GM19238 (cell line): Measurements from ENCODE around the gene TECTB.
A peak's percentile ranks its signal among the peaks of the same experiment; 100 is the strongest.

Source experiments
- DNase-seq: peaks from one replicate; pipeline ENCODE4 v3.0.0; 2011; ENCODE audit warnings: low spot score; ENCODE audit not compliant: insufficient read length

Gene TECTB

DNA sequence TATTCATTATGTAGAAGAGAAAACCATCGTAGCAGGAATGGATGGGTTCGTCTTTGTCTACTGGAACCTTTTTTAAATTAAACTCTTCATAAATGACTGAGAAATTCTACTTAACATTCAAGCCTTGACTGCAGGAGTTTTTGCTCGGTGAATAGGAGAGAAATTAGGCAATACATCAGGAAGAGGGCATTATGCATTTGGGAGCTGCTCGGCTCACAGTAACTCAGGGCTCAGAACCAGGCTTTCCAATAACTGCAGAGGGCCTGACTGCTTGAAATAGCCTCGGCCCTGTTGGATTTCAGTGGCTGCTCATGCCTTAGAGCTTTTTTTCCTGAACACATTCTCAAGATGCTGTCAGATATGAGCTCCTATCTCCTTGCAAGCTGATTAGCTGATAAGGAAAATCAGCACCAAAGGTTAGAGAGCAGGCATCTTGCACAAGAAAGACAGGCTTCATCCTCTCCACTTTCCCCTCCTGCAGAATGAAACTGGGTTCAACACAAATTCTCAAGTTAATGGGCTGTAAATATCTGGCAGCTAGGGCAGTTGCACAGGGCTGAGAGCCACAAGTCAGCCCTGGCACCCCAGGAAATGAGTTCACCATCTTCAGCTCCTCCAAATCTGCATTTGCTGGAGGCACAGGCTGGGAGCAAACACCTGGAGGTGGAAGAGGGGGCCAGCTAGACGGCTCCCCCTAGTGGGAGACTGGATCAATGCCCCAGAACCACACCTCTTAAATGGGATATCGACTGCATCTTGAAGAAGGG lies 24.3 kb downstream of the TECTB start:
- DNase-seq, result peak; percentile 44

DNA sequence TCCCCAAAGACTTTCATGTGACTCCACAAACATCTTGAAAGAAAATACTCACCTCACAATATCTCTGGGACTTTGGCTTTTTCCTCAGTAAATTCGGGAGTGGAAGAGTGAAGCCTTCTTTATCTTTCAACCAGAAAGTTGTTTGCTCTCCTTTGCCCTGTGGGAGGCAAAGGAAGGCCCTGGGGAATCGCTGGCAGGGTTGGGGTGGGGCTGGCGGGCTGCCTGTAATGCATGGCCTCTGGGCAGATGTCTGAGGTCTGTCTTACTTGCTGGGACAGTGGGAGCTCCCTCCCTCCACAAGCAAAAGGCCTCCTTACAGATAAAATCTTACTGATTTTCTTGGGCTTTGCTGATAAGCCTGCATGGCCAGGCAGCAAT lies 24.9 kb downstream of the TECTB start:
- no peak for DNase-seq

DNA sequence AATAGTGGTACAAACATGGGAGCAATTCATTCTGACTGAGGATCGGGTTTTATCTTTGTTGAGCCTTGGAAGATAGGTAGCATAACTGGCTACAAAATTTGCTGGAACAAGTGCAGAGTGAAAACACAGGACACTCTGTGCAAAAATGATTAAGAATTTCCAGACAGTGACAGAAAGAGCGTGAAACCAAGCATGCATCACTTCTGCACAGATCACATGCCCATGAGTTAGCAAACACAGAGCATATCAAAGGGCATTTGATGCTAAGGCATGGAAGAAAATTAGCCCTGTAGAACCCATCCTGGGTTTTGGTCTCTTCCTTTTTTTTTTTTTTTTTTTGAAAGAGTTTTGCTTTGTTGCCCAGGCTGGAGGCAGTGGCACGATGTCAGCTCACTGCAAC lies 28.3 kb downstream of the TECTB start:
- DNase-seq, result no peak

DNA sequence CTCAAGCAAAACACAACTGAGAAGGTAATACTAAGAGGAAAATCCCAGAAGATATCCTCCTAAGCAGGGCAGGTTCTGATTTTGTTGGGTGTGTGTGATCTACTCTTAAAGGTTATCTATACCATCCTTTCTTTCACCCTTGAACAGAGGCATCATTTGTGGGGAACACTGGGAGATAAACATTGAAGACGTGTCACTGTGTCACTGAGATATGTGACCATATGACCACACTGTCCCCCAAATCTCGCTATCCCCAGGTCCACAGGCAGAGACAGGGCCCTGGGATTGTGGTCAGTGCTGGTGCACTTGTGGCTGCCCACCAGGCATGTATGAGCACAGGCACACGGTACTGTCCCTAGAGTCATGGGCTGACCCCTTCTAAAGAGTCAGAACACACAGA lies 30.0 kb downstream of the TECTB start:
- DNase-seq, result no peak

DNA sequence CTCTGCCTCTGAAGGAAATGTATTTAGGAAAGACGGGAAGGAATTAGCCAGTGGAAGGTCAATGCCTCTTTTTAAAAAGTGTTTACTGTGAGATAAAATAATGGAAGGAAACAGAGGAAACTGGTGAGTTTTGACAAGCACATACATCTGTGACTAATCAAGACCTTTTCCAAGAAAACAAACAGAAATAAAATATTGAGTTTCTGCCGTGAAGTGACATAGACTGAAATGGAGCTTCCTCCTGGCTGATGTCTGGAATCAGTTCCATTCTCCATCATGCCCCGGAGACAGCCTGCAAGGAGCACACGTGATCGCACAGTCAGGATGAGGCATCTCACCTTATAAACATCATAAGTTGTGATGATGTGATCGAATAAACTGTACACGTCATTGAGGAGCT lies 30.7 kb downstream of the TECTB start:
- no peak for DNase-seq

DNA sequence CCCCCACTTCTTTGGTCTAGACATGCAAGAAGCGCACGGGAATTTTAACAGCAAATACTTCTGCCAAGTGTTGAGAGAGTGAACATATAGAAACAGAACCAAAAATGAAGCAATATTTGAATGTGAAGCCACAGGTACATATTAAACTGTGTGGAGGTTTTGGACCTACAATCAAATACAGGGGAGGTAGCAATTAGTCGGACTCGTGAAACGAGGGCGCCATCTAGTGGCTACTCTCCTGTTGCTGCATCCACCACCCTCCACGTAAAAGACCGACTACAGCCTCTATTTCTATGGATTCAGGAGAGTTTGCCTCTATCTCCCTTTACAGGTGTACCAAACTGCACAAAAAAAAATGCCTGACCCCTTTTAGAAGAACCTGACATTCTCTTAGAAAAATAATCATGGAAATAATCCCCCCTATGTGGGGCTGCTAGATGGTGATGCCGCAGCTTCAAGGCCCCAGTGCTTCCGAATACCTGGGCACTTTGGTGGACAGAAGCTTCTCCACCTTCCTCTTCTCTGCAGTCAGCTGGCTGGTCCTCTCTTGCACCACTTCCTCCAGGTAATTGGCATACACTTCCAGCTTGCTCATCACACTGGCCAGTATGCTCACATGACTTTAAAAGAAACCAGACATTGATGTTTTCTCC lies 31.7 kb downstream of the TECTB start:
- DNase-seq, result peak; percentile 50

DNA sequence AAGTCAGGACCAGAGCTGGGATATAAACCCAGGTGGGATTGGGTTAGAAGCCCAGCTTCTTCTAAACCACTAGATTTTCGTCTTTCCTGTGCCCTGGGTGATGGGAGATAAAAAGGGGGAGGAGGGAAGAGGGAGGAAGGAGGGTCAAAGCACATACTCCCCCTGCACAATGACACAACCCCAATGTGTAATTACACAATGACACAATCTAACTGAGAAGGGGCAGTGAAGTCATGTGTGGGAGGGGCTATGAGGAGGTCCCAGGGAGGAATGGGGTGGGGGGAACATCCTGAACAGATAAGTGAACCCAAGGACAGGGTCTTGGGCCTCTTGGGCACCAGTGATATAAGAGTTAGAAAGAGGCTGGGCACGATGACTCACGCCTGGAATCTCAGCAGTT lies 44.5 kb downstream of the TECTB start:
- no peak for DNase-seq

DNA sequence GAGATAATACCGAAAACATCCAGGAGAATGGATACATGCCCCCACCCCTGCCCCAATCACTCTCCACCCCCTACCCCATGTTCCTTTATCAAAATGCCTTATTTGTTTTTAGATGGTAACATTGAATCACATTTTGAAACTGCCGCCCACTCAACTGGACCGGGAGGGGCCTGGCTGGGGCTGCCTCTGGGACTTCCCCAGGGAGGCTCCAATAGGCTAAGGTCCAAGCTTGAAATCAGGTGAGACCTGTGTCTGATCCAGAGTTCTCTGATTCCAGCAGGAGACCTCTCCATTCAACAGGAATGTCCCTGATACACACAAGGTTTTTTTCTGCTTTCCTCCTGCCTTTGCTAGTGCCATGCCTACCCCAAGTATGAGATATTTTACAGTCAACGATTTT lies 47.0 kb downstream of the TECTB start:
- DNase-seq, result no peak

DNA sequence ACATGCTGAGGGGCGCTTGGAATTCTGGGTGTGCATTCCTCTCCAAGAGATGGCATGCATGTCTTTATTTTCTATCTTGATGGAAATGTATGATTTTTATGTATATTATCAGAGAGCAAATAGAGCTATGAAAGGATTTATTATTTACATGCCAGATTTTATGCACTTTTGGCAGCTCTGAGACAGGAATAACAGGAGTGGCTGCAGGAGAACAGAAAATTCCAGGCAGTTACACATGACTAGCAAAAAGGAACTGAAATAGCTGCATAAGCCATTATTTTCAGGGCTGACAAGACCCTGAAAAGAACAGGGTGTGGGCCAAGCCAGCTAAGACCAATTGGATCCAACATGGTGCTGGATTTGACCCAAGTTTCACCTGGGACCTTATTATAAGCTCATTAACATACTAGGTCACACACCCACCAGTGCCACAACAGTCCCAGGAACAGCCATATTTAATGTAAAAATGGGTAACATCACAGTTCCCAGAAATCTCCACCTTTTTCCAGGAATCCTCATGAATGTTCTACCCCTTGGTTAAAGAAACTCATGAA lies 47.5 kb downstream of the TECTB start:
- DNase-seq, result no peak

DNA sequence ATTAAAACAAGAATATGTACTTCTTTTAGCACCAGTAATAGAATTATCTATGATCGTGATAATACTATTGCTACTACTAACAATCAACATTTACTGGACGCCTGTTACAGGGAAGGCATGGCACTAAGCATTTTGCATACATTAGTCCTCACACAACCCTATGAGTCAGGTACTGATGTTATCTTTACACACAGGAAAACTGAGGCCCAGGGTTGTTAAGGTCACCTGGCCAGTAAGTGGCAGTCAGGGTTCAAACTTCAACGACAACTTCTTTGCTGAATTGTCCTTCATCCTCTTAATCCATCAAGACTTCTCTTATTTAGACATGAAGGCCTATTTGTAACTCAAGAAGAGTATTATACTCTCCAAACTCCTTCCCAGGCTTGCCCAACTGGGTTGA lies 48.8 kb downstream of the TECTB start:
- DNase-seq, result no peak

DNA sequence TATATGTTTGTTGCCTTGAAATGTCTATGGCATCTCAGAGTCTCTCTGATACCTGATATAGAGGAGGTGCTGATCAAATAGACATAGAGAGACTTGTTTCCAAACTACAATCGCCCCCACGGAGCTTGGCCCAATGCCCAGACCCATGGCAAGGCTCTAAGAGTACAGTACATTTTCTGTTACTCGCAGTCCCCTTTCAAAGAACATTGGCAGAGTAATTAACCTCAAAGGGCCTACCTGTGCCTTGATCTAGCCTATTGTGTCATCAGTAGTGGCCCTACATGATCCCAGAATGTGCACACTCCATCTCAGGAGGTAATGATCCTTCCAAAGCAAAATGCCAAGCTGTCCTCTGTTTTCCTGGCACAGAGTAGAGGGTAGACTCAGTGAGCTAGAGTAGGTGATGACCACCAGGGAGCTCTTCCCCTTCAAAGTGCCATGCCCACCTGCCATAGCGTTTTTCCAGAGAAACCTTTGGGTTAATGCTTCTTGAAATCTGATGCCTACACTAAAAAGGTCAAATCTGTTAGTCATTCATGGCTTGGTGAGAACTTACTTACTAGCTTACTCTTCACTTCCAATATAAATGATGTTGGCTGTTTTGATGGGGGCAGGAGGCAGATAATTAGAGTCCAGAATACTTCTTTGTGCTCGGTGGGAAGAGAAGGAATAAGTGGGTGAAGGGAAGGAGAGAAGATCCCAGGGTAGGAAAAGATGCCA lies 49.5 kb downstream of the TECTB start:
- DNase-seq, result no peak

DNA sequence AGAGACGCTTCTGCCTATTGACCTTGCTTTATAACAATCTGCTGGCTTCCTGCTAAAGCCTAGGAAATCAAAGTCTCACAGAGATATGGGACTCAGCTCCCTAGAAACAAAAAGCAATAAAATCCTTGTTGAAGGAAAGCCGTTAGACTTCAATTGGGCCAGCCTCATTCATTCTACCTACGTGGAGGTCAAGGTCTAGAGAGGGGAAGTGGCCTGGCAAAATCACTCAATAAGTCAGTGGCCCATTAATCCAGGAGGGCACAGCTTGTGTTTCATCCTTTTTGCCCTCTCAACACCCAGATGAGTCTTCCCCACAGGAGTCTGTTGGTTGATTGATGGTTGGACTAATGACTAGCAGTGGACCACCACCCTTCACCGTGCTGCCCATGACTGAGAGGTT lies 50.3 kb downstream of the TECTB start:
- no peak for DNase-seq

DNA sequence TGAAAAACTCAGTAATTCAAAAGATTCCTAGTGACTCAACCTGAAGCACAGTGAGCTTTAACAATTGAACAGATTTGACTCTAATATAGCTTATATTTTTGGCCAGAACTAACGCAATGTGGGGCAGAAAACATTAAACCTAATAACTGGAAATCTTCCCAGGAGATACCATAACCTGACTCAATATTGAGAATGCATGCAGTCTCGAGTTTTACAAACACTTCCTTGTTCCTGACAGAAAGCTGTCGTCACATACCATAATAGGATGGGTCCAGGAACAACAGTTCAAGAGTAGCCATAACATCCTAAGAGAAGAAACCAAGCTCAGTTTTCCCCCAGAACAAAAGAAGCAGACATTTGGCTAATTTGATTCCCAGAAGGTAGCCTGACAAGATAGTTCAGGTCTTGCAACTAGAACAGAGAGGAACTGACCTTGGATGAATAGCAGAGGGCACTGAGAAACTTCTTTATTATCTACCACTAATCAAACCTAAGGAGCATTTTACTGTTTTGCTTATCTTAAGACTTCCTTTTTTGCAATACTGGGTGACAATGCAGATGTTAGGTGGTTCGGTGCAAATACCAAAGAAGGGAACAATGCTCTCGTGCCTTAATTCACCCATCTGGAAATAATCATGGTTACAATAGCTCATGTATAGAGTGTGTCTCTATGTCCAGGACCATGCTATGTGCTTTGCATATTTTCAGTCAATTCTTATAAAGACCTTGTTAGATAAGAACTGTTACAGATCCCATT lies 52.1 kb downstream of the TECTB start:
- DNase-seq, result no peak

DNA sequence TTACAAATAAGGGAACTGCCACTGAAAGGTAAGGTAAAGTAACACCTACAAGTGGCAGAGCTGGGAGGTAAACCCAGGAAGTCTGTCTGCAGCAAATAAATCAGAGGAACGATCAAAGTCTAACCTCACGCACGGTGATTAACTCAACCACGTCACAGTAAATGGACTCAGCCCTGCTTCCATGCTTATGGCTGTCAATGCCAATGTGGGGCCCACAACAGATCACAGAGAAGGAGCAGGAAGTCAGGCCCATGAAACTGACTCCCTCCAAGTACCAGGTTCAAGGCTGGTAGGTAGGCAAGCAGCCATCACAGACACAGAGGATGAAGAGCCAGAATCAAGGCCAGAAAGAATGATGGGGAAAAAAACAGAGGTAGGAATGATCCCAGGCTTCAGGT lies 52.7 kb downstream of the TECTB start:
- DNase-seq, result no peak

DNA sequence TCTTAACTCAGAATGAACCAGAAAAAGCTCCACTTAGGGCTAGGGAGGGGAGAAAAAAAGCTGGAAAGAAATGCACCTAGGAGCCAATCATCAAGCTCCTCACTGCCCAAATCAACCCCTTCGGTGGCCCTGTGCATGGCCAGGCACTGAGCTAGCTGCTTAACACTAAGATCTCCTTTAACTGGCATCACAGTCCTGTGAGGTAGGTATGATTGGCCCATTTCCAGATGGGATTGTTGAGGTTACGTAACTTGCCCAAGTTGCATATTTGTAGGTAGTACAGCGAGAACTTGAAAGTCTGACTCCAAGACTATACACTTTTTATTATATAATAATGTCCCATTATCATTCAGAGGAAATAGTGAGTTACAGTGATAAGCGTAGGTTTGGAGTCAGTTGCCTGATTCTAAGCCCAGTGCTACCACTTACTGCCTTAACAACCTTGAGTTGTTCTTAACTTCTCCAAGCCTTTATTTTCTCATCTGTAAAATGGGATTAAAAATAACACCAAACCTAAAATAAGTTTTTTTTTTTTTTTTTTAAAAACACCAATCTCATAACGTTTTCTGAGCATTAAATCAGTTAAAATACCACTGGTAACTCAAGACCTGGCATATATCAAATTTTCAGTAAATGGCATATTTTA lies 53.5 kb downstream of the TECTB start:
- DNase-seq, result no peak

DNA sequence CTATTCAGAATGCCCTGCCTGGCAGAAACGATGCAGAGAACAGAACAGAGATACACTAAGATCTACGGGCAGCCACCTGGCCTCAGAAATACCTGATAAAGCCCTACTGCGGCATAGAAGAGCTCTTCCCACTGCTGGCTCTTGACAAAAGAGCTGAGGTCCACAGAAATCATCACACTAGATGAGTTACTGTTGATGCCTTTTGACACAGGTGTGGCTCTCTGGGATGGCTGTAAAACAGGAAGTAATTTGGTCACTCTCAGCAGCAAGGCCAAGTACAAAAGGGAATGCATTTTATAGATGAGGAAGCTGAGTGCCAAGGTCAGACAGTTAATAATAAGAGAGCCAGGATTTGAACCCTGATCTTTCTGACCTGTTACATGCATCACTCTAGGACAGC lies 55.8 kb downstream of the TECTB start:
- no peak for DNase-seq

DNA sequence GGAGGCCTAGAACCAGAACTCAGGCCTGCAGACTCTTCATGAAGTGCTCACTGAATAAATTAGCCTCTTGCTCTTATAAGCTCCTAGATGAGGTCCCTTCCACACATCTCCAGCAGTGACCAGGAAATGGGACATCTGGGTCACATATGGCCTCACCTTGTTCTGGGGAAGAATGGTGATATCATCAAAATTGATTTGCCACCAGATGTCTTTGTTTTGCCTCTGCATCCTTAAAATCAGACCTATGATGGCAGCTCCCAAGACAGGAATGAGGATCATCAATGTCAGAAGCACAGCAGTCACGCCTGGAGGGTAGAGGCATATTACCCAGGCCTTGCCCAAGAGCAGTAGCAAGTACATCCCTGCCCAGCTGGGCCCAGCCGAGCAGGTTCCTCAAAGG lies 57.4 kb downstream of the TECTB start:
- DNase-seq, result no peak

DNA sequence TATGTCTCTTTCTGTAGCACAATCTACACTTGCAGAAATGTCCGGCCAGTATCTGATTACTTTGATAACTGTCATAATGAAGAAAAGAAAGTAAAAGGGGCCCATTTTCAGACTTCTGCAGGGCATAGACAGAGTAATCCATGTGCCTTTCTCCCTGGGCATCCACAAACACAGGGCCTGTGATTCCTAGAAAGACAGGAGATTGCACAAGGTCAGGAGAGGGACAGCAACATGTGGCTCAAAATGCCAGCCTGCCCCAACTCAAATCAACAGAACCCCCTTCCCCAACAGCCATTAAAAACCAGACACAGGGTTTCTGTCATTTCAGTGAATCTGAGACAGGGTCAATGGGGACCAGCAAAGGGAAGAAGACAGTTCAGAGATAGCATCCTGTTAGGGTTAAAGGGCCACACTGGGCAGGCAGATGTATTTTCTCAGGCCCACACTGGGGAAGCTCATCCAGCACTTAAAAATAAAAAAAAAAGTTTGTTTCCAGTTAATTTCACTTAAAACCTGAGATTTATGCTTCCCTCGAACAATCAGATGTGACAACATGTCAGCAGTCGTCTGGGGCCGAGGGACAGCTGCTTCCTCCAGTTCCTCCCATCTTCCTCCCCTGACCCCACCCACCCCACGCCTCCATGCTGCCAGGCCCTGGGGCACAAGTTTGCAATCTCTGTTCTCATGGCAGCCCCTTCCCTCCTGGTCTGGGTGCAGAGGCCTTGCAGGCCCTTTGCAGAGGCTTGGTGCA lies 60.0 kb downstream of the TECTB start:
- no peak for DNase-seq

DNA sequence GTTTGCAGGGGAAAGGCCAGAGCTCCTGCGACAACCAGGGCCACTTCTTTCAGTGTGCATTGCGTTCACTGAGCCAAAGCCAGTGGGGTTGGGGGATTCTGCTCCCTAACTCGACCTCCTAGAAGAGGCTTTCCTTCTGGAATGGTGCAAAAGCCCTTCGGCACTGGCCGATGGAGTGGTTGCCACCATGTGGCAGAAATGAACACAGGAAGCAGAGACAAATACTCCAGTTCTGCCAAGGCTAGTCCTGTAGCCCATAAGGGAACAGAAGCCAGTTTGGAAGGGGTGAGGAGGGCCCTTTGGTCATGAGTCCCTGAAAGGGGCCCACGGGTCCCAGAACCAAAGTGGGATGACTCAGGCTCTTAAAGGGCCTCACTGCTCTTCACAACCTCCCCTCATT lies 61.1 kb downstream of the TECTB start:
- DNase-seq, result no peak

DNA sequence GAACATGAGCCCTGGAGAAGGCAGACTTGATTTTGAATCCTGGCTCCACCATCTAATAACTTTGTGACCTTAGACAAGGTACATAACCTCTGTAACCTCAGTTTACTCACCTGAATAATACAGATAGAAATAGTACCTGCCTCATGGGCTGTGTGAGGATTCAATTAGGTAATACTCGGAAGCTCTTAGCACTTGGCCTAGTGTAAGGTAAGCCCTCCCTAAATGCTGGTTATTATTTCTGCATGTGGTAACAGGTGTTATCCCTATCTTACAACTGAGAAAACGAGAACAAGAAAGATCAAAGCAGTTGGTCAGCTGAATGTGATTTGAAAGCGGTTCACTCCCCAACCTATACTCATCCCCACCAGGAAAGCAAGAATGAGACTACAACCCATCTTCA lies 62.0 kb downstream of the TECTB start:
- no peak for DNase-seq
